Measurements from ENCODE around the gene HMGN4.
"Not testable (repeated sequence)": the region's sequence is repeated elsewhere in the genome, so short reads cannot be mapped to it uniquely, and the experiment has no call there.

HMGN4 gene

GRCh38 chr6:26522486-26523228 lies 15.5 kb upstream of the HMGN4 start:
- not testable (repeated sequence) for DNase-seq

- not testable (repeated sequence) for DNase-seq
These were observed 13.9 kb upstream of the HMGN4 start for GRCh38 chr6:26524314-26524713.

GRCh38 chr6:26524722-26525370 lies 13.3 kb upstream of the HMGN4 start:
- DNase-seq: peak; percentile 40

GRCh38 chr6:26525838-26526237 lies 12.3 kb upstream of the HMGN4 start:
- DNase-seq: peak; percentile 76

- DNase-seq: no peak
These were observed 11.2 kb upstream of the HMGN4 start for GRCh38 chr6:26526928-26527327.

- no peak for DNase-seq
These were observed 8.0 kb upstream of the HMGN4 start for GRCh38 chr6:26530203-26530602.

- DNase-seq: no peak
These were observed 6.3 kb upstream of the HMGN4 start for GRCh38 chr6:26531897-26532296.

GRCh38 chr6:26532699-26533531 lies 5.3 kb upstream of the HMGN4 start:
- DNase-seq: peak; percentile 90

GRCh38 chr6:26533532-26533931 lies 4.6 kb upstream of the HMGN4 start:
- no peak for DNase-seq

GRCh38 chr6:26534681-26535465 lies 3.3 kb upstream of the HMGN4 start:
- DNase-seq: no peak

- DNase-seq: peak; percentile 46
These were observed 1.5 kb upstream of the HMGN4 start for GRCh38 chr6:26536571-26537159.

- DNase-seq: peak; percentile 86
These were observed 863 bp upstream of the HMGN4 start for GRCh38 chr6:26537160-26537845.

GRCh38 chr6:26538572-26538902 lies 371 bp downstream of the HMGN4 start:
- DNase-seq: peak; percentile 9

- peak; percentile 12 for DNase-seq
These were observed 977 bp downstream of the HMGN4 start for GRCh38 chr6:26539071-26539615.

- no peak for DNase-seq
These were observed 3.4 kb downstream of the HMGN4 start for GRCh38 chr6:26541579-26541978.

GRCh38 chr6:26543953-26544352 lies 5.8 kb downstream of the HMGN4 start:
- DNase-seq: peak; percentile 14

- DNase-seq: no peak
These were observed 6.3 kb downstream of the HMGN4 start for GRCh38 chr6:26544473-26544872.

- DNase-seq: peak; percentile 85
These were observed 7.5 kb downstream of the HMGN4 start for GRCh38 chr6:26545627-26546026.

- DNase-seq: not testable (repeated sequence)
These were observed 9.2 kb downstream of the HMGN4 start for GRCh38 chr6:26547363-26547762.

- peak; percentile 62 for DNase-seq
These were observed 12.3 kb downstream of the HMGN4 start for GRCh38 chr6:26550250-26550993.

GRCh38 chr6:26552205-26552604 lies 14.0 kb downstream of the HMGN4 start:
- DNase-seq: no peak

All from suppressor macrophage treated with lipopolysaccharide for 4 hours (primary cell).